Neural crest cell (in vitro differentiated cells): ENCODE measurements around the gene TOMM70. TPM values are rescaled to one million over a fixed set of nuclear protein-coding genes. Genes with fewer than 3 reads are reported as not detected.

Experiments
- DNase-seq: peaks from one replicate; pipeline ENCODE4 v3.0.0; 2021; ENCODE audit warnings: low read depth, mixed read lengths, low spot score
- H3K27ac Mint-ChIP-seq: one replicate; pipeline ENCODE4 v1.8.0; 2021; ENCODE audit warnings: mild to moderate bottlenecking, mixed read lengths; ENCODE audit not compliant: unreplicated experiment
- H3K27me3 Mint-ChIP-seq: 2 replicates; pipeline ENCODE4 v1.8.0; 2021; ENCODE audit warnings: low read depth, mild to moderate bottlenecking, mixed read lengths
- H3K36me3 Mint-ChIP-seq: 2 replicates; pipeline ENCODE4 v1.8.0; 2021; ENCODE audit warnings: low read depth, mild to moderate bottlenecking, mixed read lengths
- H3K4me1 Mint-ChIP-seq: 2 replicates; pipeline ENCODE4 v1.8.0; 2021; ENCODE audit warnings: mixed read lengths
- H3K4me3 Mint-ChIP-seq: one replicate; pipeline ENCODE4 v1.8.0; 2021; ENCODE audit warnings: mild to moderate bottlenecking, mixed read lengths
- H3K9me3 Mint-ChIP-seq: 2 replicates; pipeline ENCODE4 v1.8.0; 2021; ENCODE audit warnings: mixed read lengths
- CTCF ChIP-seq: fragments of 200-600 bp; sonication (generic); conservative IDR thresholded peaks from 2 replicates; pipeline ENCODE4 v1.5.0; 2021; ENCODE audit warnings: antibody characterized with exemption, mild to moderate bottlenecking
- total RNA-seq: library from RNA; stranded (reverse); gene quantifications from 2 replicates; pipeline ENCODE4 v1.2.1, GENCODE V29; 2021

The TOMM70 gene
- total RNA-seq, 1 donor from 2014 or later: 46.1 TPM

GRCh38 chr3:100361897-100362296, 39.0 kb downstream of the TOMM70 start:
- Mint-ChIP-seq H3K27me3 (no peaks in the 10 kb centered on the region), H3K36me3 (peaks cover 20% of the 10 kb centered on the region), H3K9me3 (peaks cover 3% of the 10 kb centered on the region), H3K4me1 (no peaks in the 10 kb centered on the region), H3K27ac (peak overlapping the region; percentile 7), H3K4me3 (no peak overlapping the region)
- DNase-seq: no peak
- TF ChIP-seq CTCF: no peak

- no peaks in the 10 kb centered on the region for H3K27me3 Mint-ChIP-seq
- H3K4me3 Mint-ChIP-seq: no peak overlapping the region
- H3K4me1 Mint-ChIP-seq: no peaks in the 10 kb centered on the region
- peaks cover 3% of the 10 kb centered on the region for H3K9me3 Mint-ChIP-seq
- peaks cover 20% of the 10 kb centered on the region for H3K36me3 Mint-ChIP-seq
- no peak overlapping the region for H3K27ac Mint-ChIP-seq
- no peak for DNase-seq
- TF ChIP-seq CTCF: no peak
Measured at GRCh38 chr3:100360757-100361496, 40.0 kb downstream of the TOMM70 start.

GRCh38 chr3:100359035-100359434, 41.9 kb downstream of the TOMM70 start:
- TF ChIP-seq CTCF: no peak
- peaks cover 3% of the 10 kb centered on the region for H3K9me3 Mint-ChIP-seq
- no peaks in the 10 kb centered on the region for H3K4me1 Mint-ChIP-seq
- no peaks in the 10 kb centered on the region for H3K27me3 Mint-ChIP-seq
- H3K27ac Mint-ChIP-seq: no peak overlapping the region
- no peak for DNase-seq
- no peak overlapping the region for H3K4me3 Mint-ChIP-seq
- peaks cover 22% of the 10 kb centered on the region for H3K36me3 Mint-ChIP-seq

- no peaks in the 10 kb centered on the region for H3K4me1 Mint-ChIP-seq
- no peaks in the 10 kb centered on the region for H3K27me3 Mint-ChIP-seq
- no peak overlapping the region for H3K27ac Mint-ChIP-seq
- H3K36me3 Mint-ChIP-seq: peaks cover 20% of the 10 kb centered on the region
- DNase-seq: no peak
- H3K9me3 Mint-ChIP-seq: peaks cover 3% of the 10 kb centered on the region
- no peak overlapping the region for H3K4me3 Mint-ChIP-seq
- TF ChIP-seq CTCF: no peak
Measured at GRCh38 chr3:100358413-100358812, 42.5 kb downstream of the TOMM70 start.

GRCh38 chr3:100354850-100355249, 46.0 kb downstream of the TOMM70 start:
- no peak for TF ChIP-seq CTCF
- no peaks in the 10 kb centered on the region for H3K27me3 Mint-ChIP-seq
- no peaks in the 10 kb centered on the region for H3K4me1 Mint-ChIP-seq
- no peak overlapping the region for H3K4me3 Mint-ChIP-seq
- no peak overlapping the region for H3K27ac Mint-ChIP-seq
- DNase-seq: no peak
- peaks cover 2% of the 10 kb centered on the region for H3K9me3 Mint-ChIP-seq
- peaks cover 27% of the 10 kb centered on the region for H3K36me3 Mint-ChIP-seq
